Smooth muscle cell (in vitro differentiated cells): ENCODE measurements around the gene ARL11. TPM values are rescaled to one million over a fixed set of nuclear protein-coding genes. Genes with fewer than 3 reads are reported as not detected.

Experiments used
- DNase-seq: peaks from one replicate; lab custom pipeline; 2025; ENCODE audit not compliant: unreplicated experiment; lab: John Stamatoyannopoulos, UW
- H2AFZ ChIP-seq: fragments of 200-600 bp; sonication (generic); 2 replicates; pipeline ENCODE4 v1.6.0; 2016; ENCODE audit warnings: antibody characterized with exemption, low read depth, mild to moderate bottlenecking
- H3F3A ChIP-seq: fragments of 200-600 bp; sonication (generic); 2 replicates; pipeline ENCODE4 v1.6.0; 2017; ENCODE audit warnings: antibody characterized with exemption, low read depth
- H3K27ac ChIP-seq: fragments of 200-600 bp; sonication (generic); 2 replicates; pipeline ENCODE4 v1.5.1; 2016; ENCODE audit warnings: low read depth, mild to moderate bottlenecking
- H3K27me3 ChIP-seq: fragments of 200-600 bp; sonication (generic); 2 replicates; pipeline ENCODE4 v1.6.1; 2016; ENCODE audit warnings: low read depth, mild to moderate bottlenecking
- H3K36me3 ChIP-seq: fragments of 200-600 bp; sonication (generic); 2 replicates; pipeline ENCODE4 v1.5.1; 2016; ENCODE audit warnings: low read depth
- H3K4me1 ChIP-seq: fragments of 200-600 bp; sonication (generic); 2 replicates; pipeline ENCODE4 v1.5.1; 2016; ENCODE audit warnings: low read depth
- H3K4me2 ChIP-seq: fragments of 200-600 bp; sonication (generic); 2 replicates; pipeline ENCODE4 v1.6.0; 2016; ENCODE audit warnings: mild to moderate bottlenecking
- H3K4me3 ChIP-seq: fragments of 200-600 bp; sonication (generic); 2 replicates; pipeline ENCODE4 v1.5.1; 2016; ENCODE audit warnings: mild to moderate bottlenecking
- H3K79me2 ChIP-seq: fragments of 200-600 bp; sonication (generic); 2 replicates; pipeline ENCODE4 v1.6.0; 2016; ENCODE audit warnings: low read depth, mild to moderate bottlenecking
- H3K9ac ChIP-seq: fragments of 200-600 bp; sonication (generic); 2 replicates; pipeline ENCODE4 v1.6.0; 2016; ENCODE audit warnings: low read depth
- H3K9me3 ChIP-seq: fragments of 200-600 bp; sonication (generic); replicated peaks from 2 replicates; pipeline ENCODE4 v1.5.1; 2016; ENCODE audit warnings: low read depth
- H4K20me1 ChIP-seq: fragments of 200-600 bp; sonication (generic); 2 replicates; pipeline ENCODE4 v1.6.0; 2016; ENCODE audit warnings: low read depth
- WGBS: methylation state at CpG from one replicate; pipeline ENCODE4 v1.1.7; 2016; ENCODE audit warnings: low lambda C conversion rate; 5-methylcytosine and 5-hydroxymethylcytosine counted together
- polyA plus RNA-seq: library from polyadenylated mRNA; unstranded; fragments of >200 nt; fragmentation: Nextera tagmentation; extraction: Ambion mirVana; gene quantifications from 2 replicates; pipeline ENCODE4 v1.2.1, GENCODE V29; 2016
- total RNA-seq: library from RNA; depleted of rRNA; stranded (reverse); fragments of >200 nt; gene quantifications from 2 replicates; pipeline ENCODE4 v1.2.3, GENCODE V29; 2014
- TF ChIP-seq, protein P1 (sequence below): fragments of 200-600 bp; sonication (generic); IDR thresholded peaks from 2 replicates; pipeline ENCODE4 v1.5.1; 2017; ENCODE audit warnings: borderline replicate concordance, mild to moderate bottlenecking, antibody characterized with exemption; ENCODE audit not compliant: insufficient read depth, poor library complexity, severe bottlenecking

Gene ARL11
- total and polyA plus RNA-seq, 2 experiments from 2014 or later: not detected

DNA sequence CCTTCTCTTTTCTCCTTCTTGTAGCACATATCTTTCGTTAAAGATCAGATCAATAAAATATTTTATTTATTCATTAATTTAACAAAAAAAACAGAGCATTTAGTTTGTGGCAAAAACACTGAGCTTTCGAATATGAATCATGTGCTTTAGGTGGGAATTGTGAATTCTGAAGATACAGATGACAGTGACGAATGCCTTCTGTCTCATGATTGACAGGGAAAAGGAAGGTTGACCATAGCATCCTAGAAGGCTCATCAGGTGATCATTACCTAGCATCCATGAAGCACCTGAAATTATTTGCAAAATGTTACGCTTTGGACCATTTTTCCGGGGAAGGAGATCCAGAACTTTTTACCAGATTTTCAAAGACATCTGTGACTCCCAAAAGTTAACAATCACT lies 3.8 kb downstream of the ARL11 start:
- H3K27ac ChIP-seq: no peak overlapping the region
- H3K9me3 ChIP-seq: no peaks in the 10 kb centered on the region
- TF ChIP-seq, protein P1, sequence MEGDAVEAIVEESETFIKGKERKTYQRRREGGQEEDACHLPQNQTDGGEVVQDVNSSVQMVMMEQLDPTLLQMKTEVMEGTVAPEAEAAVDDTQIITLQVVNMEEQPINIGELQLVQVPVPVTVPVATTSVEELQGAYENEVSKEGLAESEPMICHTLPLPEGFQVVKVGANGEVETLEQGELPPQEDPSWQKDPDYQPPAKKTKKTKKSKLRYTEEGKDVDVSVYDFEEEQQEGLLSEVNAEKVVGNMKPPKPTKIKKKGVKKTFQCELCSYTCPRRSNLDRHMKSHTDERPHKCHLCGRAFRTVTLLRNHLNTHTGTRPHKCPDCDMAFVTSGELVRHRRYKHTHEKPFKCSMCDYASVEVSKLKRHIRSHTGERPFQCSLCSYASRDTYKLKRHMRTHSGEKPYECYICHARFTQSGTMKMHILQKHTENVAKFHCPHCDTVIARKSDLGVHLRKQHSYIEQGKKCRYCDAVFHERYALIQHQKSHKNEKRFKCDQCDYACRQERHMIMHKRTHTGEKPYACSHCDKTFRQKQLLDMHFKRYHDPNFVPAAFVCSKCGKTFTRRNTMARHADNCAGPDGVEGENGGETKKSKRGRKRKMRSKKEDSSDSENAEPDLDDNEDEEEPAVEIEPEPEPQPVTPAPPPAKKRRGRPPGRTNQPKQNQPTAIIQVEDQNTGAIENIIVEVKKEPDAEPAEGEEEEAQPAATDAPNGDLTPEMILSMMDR: no peak
- no peak overlapping the region for H2AFZ ChIP-seq
- H3K79me2 ChIP-seq: no peaks in the 10 kb centered on the region
- no peak for DNase-seq
- H3K4me3 ChIP-seq: no peak overlapping the region
- no peak overlapping the region for H3K4me2 ChIP-seq
- H3K9ac ChIP-seq: no peak overlapping the region
- 94% methylated on average over 5 of the region's 5 CpGs for WGBS
- no peaks in the 10 kb centered on the region for H3K36me3 ChIP-seq
- no peaks in the 10 kb centered on the region for H3F3A ChIP-seq
- H3K27me3 ChIP-seq: no peaks in the 10 kb centered on the region
- no peaks in the 10 kb centered on the region for H4K20me1 ChIP-seq
- peaks cover 9% of the 10 kb centered on the region for H3K4me1 ChIP-seq

DNA sequence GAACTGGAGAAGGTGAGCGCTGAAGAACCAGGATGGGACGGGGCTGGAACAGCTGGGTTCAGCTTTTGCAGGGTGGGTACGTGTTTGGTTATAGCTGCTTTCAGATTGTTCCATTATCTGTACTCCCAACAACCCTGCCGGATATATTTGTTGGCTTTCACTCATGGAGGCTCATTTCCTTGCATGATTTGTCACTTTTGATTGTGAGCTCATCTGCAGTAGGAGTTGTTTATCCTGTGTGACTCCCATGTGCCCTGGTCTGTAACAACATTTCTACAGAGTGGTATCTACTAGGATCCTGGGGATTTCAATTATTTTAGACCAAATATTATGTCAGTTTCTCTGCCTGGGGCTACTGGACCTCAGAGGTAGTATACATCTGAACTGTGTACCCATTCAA lies 5.4 kb downstream of the ARL11 start:
- Histone ChIP-seq H3K4me2 (no peak overlapping the region), H3F3A (no peaks in the 10 kb centered on the region), H3K27ac (no peak overlapping the region), H3K27me3 (no peaks in the 10 kb centered on the region), H3K79me2 (no peaks in the 10 kb centered on the region), H3K4me3 (no peak overlapping the region), H3K9me3 (no peaks in the 10 kb centered on the region), H3K36me3 (no peaks in the 10 kb centered on the region), H4K20me1 (no peaks in the 10 kb centered on the region), H3K9ac (no peak overlapping the region), H3K4me1 (peaks cover 4% of the 10 kb centered on the region), H2AFZ (no peak overlapping the region)
- DNase-seq: no peak
- TF ChIP-seq, protein P1: no peak
- WGBS: 81% methylated on average over 4 of the region's 4 CpGs

DNA sequence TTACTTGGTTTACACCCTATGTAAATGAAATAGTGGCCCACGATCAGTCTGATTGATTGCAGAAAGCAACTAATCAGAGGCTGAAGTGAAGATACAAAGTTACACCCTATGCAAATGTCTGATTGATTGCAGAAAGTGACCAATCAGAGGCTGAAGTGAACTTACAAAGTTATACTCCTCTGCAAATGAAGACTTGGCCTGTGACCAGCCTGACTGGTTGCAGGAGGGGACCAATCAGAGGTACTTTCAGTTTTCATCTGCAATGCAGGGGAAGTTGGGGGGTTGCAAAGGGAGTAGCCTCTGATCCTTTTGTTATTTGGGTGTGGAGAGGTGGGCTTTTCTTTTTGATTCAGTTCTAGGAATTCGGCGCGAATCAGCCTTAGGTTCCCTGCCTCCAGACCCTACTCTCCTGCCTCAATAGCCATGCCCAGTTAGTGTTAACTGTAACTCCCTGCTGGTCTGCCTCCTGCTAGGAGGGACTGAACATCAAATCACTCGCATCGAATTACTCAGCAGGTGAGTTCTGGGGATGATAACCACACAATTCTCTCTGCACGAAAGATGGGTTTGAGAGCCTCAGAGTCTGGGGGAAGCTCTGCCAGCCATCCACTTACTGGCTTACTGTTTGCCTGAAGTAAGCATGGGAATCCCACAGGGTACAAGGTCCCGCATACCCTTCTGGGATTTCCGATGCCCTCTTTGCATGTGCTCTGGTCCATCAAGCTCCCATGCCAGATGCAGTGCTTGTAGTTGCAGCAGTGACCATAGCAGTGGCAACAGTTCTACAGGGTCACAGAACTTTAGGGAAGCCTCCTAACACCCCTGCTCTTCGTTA lies 7.5 kb downstream of the ARL11 start:
- no peaks in the 10 kb centered on the region for H3K79me2 ChIP-seq
- H3K9me3 ChIP-seq: no peaks in the 10 kb centered on the region
- H2AFZ ChIP-seq: no peak overlapping the region
- H3F3A ChIP-seq: no peaks in the 10 kb centered on the region
- no peaks in the 10 kb centered on the region for H3K36me3 ChIP-seq
- TF ChIP-seq, protein P1: no peak
- no peak overlapping the region for H3K27ac ChIP-seq
- no peak overlapping the region for H3K4me3 ChIP-seq
- no peak for DNase-seq
- H3K9ac ChIP-seq: no peak overlapping the region
- H3K4me2 ChIP-seq: no peak overlapping the region
- H3K27me3 ChIP-seq: no peaks in the 10 kb centered on the region
- WGBS: 76% methylated on average over 10 of the region's 10 CpGs
- no peaks in the 10 kb centered on the region for H4K20me1 ChIP-seq
- H3K4me1 ChIP-seq: peaks cover 4% of the 10 kb centered on the region

DNA sequence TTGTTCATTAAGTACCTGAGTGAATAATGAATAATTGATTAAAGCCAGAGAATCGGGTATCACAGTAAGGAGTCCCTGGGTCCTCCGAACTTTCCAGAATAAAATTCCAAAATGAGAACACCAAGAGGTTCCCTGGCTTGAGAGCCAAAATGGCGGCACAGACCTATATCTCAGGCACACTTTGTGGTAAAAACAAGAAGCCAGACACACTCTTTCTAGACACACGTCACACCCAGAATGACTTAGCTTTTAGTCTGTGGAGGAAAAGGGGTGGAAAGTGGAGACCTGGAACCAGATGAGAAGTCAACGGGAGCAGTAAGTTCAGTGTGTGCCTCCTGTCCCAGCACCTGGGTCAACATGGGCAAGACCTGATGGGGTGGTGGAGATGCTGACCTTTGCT lies 8.4 kb downstream of the ARL11 start:
- Histone ChIP-seq H3K4me2 (no peak overlapping the region), H3K27me3 (no peaks in the 10 kb centered on the region), H3F3A (no peaks in the 10 kb centered on the region), H2AFZ (no peak overlapping the region), H3K4me3 (no peak overlapping the region), H3K27ac (no peak overlapping the region), H3K36me3 (no peaks in the 10 kb centered on the region), H3K79me2 (no peaks in the 10 kb centered on the region), H3K4me1 (peaks cover 4% of the 10 kb centered on the region), H4K20me1 (no peaks in the 10 kb centered on the region), H3K9me3 (no peaks in the 10 kb centered on the region), H3K9ac (no peak overlapping the region)
- no peak for DNase-seq
- 95% methylated on average over 5 of the region's 5 CpGs for WGBS
- TF ChIP-seq, protein P1: no peak
